Measurements from ENCODE around the gene CLK2. TPM values are rescaled to one million over a fixed set of nuclear protein-coding genes. Genes with fewer than 3 reads are reported as not detected.

CLK2 gene
- total and polyA plus RNA-seq, 2 of the 8 experiments (the other 6 are each of a cell fraction or from before 2014, with no cell fraction given) = 62.2 to 76.0 TPM

- peak; percentile 99 for TF ChIP-seq USF2 (IDR thresholded peaks at IDR 0.05; ENCODE audit: low read length)
- TF ChIP-seq HDAC2 (IDR thresholded peaks at IDR 0.05; ENCODE audit: borderline replicate concordance in 1 of 2, low read depth in 2 of 2, low read length in 2 of 2) = peak; percentile 33 to 77; a peak in 1 of 4 replicates
Observed at GRCh38 chr1:155241069-155241679, 32.1 kb downstream of the CLK2 start (continued).

All from H1 (cell line).